ENCODE data around the gene KIAA0232. TPM values are rescaled to one million over a fixed set of nuclear protein-coding genes. Genes with fewer than 3 reads are reported as not detected.

KIAA0232 gene
- total RNA-seq, 1 donor from 2014 or later = 27.2 TPM

DNA sequence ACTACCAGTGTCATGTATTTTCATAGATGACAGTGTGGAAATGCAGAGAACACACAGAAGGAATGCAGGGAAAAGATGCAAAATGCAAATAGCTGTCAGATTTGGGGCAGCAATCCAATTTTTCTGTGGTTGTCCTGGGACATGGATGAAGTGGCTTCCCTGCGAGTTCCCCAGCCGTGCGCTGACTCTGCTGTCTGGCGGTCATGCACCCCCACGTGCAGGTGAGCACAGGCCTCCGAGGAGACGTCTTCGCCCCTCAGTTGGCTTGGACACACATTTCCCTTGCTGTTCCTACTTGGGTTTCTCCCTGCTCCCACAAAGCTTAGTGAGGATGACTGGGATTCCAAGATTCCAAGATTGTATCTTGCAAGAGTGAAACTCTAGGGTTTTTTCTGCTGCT lies 42.2 kb upstream of the KIAA0232 start:
- Mint-ChIP-seq H3K36me3 (ENCODE audit: low read depth, unreplicated experiment) (no peaks in the 10 kb centered on the region), H3K27ac (ENCODE audit: unreplicated experiment) (no peak overlapping the region), H3K27me3 (ENCODE audit: unreplicated experiment) (peaks cover 1% of the 10 kb centered on the region), H3K4me3 (ENCODE audit: unreplicated experiment) (no peak overlapping the region), H3K4me1 (ENCODE audit: unreplicated experiment) (peaks cover 4% of the 10 kb centered on the region), H3K9me3 (ENCODE audit: unreplicated experiment) (no peaks in the 10 kb centered on the region)
- no peak for DNase-seq (ENCODE audit: low spot score)
- no peak for TF ChIP-seq CTCF (IDR thresholded peaks at IDR 0.05; ENCODE audit: unreplicated experiment)

GRCh38 chr4:6742507-6742906 lies 40.0 kb upstream of the KIAA0232 start:
- Mint-ChIP-seq H3K9me3 (ENCODE audit: unreplicated experiment) (no peaks in the 10 kb centered on the region), H3K4me1 (ENCODE audit: unreplicated experiment) (peaks cover 4% of the 10 kb centered on the region), H3K27me3 (ENCODE audit: unreplicated experiment) (peaks cover 1% of the 10 kb centered on the region), H3K36me3 (ENCODE audit: low read depth, unreplicated experiment) (no peaks in the 10 kb centered on the region), H3K4me3 (ENCODE audit: unreplicated experiment) (no peak overlapping the region), H3K27ac (ENCODE audit: unreplicated experiment) (no peak overlapping the region)
- no peak for DNase-seq (ENCODE audit: low spot score)
- no peak for TF ChIP-seq CTCF (IDR thresholded peaks at IDR 0.05; ENCODE audit: unreplicated experiment)

- Mint-ChIP-seq H3K27ac (ENCODE audit: unreplicated experiment) (no peak overlapping the region), H3K9me3 (ENCODE audit: unreplicated experiment) (no peaks in the 10 kb centered on the region), H3K4me1 (ENCODE audit: unreplicated experiment) (peaks cover 4% of the 10 kb centered on the region), H3K27me3 (ENCODE audit: unreplicated experiment) (peaks cover 2% of the 10 kb centered on the region), H3K36me3 (ENCODE audit: low read depth, unreplicated experiment) (no peaks in the 10 kb centered on the region), H3K4me3 (ENCODE audit: unreplicated experiment) (no peak overlapping the region)
- no peak for TF ChIP-seq CTCF (IDR thresholded peaks at IDR 0.05; ENCODE audit: unreplicated experiment)
- DNase-seq (ENCODE audit: low spot score) = no peak
Observed at GRCh38 chr4:6742989-6743388, 39.5 kb upstream of the KIAA0232 start.

- Mint-ChIP-seq H3K9me3 (ENCODE audit: unreplicated experiment) (no peaks in the 10 kb centered on the region), H3K4me1 (ENCODE audit: unreplicated experiment) (peaks cover 7% of the 10 kb centered on the region), H3K27ac (ENCODE audit: unreplicated experiment) (no peak overlapping the region), H3K36me3 (ENCODE audit: low read depth, unreplicated experiment) (no peaks in the 10 kb centered on the region), H3K4me3 (ENCODE audit: unreplicated experiment) (no peak overlapping the region), H3K27me3 (ENCODE audit: unreplicated experiment) (peaks cover 7% of the 10 kb centered on the region)
- no peak for DNase-seq (ENCODE audit: low spot score)
- no peak for TF ChIP-seq CTCF (IDR thresholded peaks at IDR 0.05; ENCODE audit: unreplicated experiment)
Observed at GRCh38 chr4:6746721-6747293, 35.7 kb upstream of the KIAA0232 start.

DNA sequence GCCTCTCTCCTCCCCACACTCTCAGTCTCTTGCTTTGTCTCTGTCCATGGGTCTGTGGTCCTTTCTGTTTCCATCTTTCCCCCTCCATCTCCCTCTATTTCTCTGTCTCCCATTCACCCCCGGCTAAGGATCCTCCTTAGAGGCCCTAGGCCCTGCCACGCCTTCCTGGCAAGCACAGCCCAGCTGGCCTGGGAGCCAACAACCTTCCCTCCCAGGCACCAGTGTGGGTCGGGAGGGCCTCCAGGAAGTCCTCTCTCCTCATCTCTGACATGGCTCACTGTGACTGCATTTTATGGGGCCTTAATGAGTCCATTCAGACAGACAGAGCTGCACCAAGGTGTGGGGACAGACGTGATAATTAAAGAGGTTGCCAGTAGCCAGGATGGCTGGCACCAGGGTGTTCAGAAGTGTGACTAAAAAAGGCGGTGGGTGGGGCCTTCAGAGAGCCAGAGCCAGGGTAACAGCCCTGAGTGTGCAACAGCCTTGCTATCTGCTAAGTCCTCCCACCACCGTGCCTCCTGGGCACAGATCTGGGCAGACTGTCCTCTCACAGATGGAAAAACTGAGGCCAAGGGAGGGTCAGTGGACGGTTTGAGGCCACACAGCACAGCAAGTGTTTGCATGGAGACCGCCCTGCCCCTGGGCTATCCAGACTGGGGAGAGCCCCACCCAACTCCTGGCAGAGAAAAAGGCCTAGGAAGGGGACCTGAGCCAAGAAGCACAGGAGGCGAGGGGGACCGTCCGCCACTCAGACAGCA lies 35.1 kb upstream of the KIAA0232 start:
- DNase-seq (ENCODE audit: low spot score) = no peak
- no peak overlapping the region for H3K27ac Mint-ChIP-seq (ENCODE audit: unreplicated experiment)
- no peaks in the 10 kb centered on the region for H3K9me3 Mint-ChIP-seq (ENCODE audit: unreplicated experiment)

More for the DNA sequence above, 35.1 kb upstream of the KIAA0232 start:
- no peak for TF ChIP-seq CTCF (IDR thresholded peaks at IDR 0.05; ENCODE audit: unreplicated experiment)
- Mint-ChIP-seq H3K36me3 (ENCODE audit: low read depth, unreplicated experiment) (no peaks in the 10 kb centered on the region), H3K4me1 (ENCODE audit: unreplicated experiment) (peaks cover 5% of the 10 kb centered on the region), H3K27me3 (ENCODE audit: unreplicated experiment) (peaks cover 6% of the 10 kb centered on the region), H3K4me3 (ENCODE audit: unreplicated experiment) (no peak overlapping the region)

All from endothelial cell (in vitro differentiated cells).